ENCODE results near the gene GDPD5. TPM values are rescaled to one million over a fixed set of nuclear protein-coding genes. Genes with fewer than 3 reads are reported as not detected.

The GDPD5 gene
- total and polyA plus RNA-seq, 9 of the 15 experiments (the other 6 are each of a cell fraction or from before 2014, with no cell fraction given) = 0.32 to 27.3 (median 8.0) TPM

DNA sequence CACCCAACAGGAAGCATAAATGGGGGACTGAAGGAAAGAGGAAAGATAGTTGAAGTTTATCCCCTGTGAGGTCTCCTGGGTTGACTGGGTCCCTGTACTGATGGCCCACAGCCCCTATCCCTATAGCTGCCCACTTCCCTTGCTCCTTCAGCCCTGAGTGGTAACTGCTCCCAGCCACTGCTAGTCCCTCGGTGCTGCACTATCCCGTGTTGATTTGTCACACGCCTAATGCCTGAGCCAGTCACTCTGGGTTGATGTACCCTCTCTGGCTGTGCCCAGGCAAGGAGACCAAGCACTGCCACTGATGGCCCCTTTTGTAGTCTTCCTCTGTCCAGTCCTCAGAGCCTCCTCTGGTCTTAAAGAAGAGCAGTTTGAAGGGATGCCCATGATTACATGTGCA, 9.6 kb downstream of the GDPD5 start:
- in situ Hi-C loops (cut with MboI) (no loop called here), intact Hi-C loops (cut with micrococcal nuclease) (no loop called here)
- peak; percentile 15; the same call in 2 of the 3 replicates for ATAC-seq
- no peak for FAIRE-seq
- no TSS peak for BruUV-seq (replicated peaks)
- TF ChIP-seq, protein P1, sequence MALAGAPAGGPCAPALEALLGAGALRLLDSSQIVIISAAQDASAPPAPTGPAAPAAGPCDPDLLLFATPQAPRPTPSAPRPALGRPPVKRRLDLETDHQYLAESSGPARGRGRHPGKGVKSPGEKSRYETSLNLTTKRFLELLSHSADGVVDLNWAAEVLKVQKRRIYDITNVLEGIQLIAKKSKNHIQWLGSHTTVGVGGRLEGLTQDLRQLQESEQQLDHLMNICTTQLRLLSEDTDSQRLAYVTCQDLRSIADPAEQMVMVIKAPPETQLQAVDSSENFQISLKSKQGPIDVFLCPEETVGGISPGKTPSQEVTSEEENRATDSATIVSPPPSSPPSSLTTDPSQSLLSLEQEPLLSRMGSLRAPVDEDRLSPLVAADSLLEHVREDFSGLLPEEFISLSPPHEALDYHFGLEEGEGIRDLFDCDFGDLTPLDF (CRISPR knock-in tag; IDR thresholded peaks at IDR 0.05) = no peak
- no peak for TF ChIP-seq YY1 (IDR thresholded peaks at IDR 0.05; ENCODE audit: borderline replicate concordance in 1 of 3, control insufficient read depth in 1 of 3, extremely low read depth in 1 of 3, insufficient read depth in 3 of 3, insufficient read length in 1 of 3, insufficient replicate concordance in 2 of 3, low read depth in 1 of 3, low read length in 2 of 3)
- TF ChIP-seq, protein P2, sequence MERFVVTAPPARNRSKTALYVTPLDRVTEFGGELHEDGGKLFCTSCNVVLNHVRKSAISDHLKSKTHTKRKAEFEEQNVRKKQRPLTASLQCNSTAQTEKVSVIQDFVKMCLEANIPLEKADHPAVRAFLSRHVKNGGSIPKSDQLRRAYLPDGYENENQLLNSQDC (CRISPR knock-in tag; IDR thresholded peaks at IDR 0.05) = no peak
- TF ChIP-seq ATF7 (IDR thresholded peaks at IDR 0.05) = no peak
- no peak for TF ChIP-seq NFIC (IDR thresholded peaks at IDR 0.05)
- TF ChIP-seq, protein P3, sequence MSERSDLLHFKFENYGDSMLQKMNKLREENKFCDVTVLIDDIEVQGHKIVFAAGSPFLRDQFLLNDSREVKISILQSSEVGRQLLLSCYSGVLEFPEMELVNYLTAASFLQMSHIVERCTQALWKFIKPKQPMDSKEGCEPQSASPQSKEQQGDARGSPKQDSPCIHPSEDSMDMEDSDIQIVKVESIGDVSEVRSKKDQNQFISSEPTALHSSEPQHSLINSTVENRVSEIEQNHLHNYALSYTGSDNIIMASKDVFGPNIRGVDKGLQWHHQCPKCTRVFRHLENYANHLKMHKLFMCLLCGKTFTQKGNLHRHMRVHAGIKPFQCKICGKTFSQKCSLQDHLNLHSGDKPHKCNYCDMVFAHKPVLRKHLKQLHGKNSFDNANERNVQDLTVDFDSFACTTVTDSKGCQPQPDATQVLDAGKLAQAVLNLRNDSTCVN (CRISPR knock-in tag; IDR thresholded peaks at IDR 0.05) = no peak
- no peak for TF ChIP-seq SUPT5H (IDR thresholded peaks at IDR 0.05)
- TF ChIP-seq, protein P4, sequence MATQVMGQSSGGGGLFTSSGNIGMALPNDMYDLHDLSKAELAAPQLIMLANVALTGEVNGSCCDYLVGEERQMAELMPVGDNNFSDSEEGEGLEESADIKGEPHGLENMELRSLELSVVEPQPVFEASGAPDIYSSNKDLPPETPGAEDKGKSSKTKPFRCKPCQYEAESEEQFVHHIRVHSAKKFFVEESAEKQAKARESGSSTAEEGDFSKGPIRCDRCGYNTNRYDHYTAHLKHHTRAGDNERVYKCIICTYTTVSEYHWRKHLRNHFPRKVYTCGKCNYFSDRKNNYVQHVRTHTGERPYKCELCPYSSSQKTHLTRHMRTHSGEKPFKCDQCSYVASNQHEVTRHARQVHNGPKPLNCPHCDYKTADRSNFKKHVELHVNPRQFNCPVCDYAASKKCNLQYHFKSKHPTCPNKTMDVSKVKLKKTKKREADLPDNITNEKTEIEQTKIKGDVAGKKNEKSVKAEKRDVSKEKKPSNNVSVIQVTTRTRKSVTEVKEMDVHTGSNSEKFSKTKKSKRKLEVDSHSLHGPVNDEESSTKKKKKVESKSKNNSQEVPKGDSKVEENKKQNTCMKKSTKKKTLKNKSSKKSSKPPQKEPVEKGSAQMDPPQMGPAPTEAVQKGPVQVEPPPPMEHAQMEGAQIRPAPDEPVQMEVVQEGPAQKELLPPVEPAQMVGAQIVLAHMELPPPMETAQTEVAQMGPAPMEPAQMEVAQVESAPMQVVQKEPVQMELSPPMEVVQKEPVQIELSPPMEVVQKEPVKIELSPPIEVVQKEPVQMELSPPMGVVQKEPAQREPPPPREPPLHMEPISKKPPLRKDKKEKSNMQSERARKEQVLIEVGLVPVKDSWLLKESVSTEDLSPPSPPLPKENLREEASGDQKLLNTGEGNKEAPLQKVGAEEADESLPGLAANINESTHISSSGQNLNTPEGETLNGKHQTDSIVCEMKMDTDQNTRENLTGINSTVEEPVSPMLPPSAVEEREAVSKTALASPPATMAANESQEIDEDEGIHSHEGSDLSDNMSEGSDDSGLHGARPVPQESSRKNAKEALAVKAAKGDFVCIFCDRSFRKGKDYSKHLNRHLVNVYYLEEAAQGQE (IDR thresholded peaks at IDR 0.05; ENCODE audit: borderline replicate concordance) = no peak
- TF ChIP-seq, protein P4 (CRISPR knock-in tag; IDR thresholded peaks at IDR 0.05; ENCODE audit: low read depth) = no peak
- CTCF ChIA-PET (ENCODE audit: low intra/inter-chr PET ratio) = no interaction called here
- Histone ChIP-seq H3K27me3 (ENCODE audit: control insufficient read depth in 2 of 2, insufficient read depth in 2 of 2, low read length in 2 of 2) (no peaks in the 10 kb centered on the region), H2AFZ (ENCODE audit: low read depth, low read length) (no peak overlapping the region), H3K9me3 (replicated peaks; ENCODE audit: control insufficient read depth, insufficient read depth, low read depth, low read length) (no peaks in the 10 kb centered on the region), H3K9me1 (ENCODE audit: control insufficient read depth, insufficient read depth, low read length) (no peaks in the 10 kb centered on the region), H4K20me1 (replicated peaks; ENCODE audit: control insufficient read depth, insufficient read depth, low read length) (no peaks in the 10 kb centered on the region; the same call in 1 of the 2 replicates), H3K27ac (ENCODE audit: extremely low read depth, low read depth, low read length) (no peak overlapping the region), H3K4me3 (no peak overlapping the region), H3K79me2 (ENCODE audit: control insufficient read depth, insufficient read depth, low read length) (no peaks in the 10 kb centered on the region), H3K4me1 (replicated peaks in 1 of 2; ENCODE audit: control insufficient read depth in 2 of 2, insufficient read depth in 2 of 2, low read length in 2 of 2) (peaks cover 10 to 33% of the 10 kb centered on the region in 2 experiments), H3K4me2 (ENCODE audit: insufficient read depth, low read length) (no peak overlapping the region), H3K9ac (ENCODE audit: insufficient read depth in 1 of 2, low read depth in 2 of 2, low read length in 2 of 2) (no peak overlapping the region), H3K36me3 (ENCODE audit: control insufficient read depth, insufficient read depth, low read length) (no peaks in the 10 kb centered on the region)
- DNase-seq (ENCODE audit: extremely low read depth in 1 of 4, low spot score in 3 of 4) = no peak
- 47% methylated on average over 3 of the region's 3 CpGs for WGBS (ENCODE audit: insufficient coverage, low coverage, missing lambda C conversion rate)
- POLR2A ChIA-PET = interaction anchor here (0.6 kb wide), 1 partner anchor 18 kb away, joined by 4 read pairs; no protein-coding TSS in a partner anchor
